ENCODE measurements around the gene METTL24.
A peak's percentile ranks its signal among the peaks of the same experiment; 100 is the strongest.

The METTL24 gene

GRCh38 chr6:110334423-110335180 is 23.5 kb downstream of the METTL24 start:
- DNase-seq (ENCODE audit: low spot score), result no peak

GRCh38 chr6:110332281-110332680 is 25.9 kb downstream of the METTL24 start:
- DNase-seq (ENCODE audit: low spot score), result no peak

GRCh38 chr6:110331816-110332215 is 26.3 kb downstream of the METTL24 start:
- no peak for DNase-seq (ENCODE audit: low spot score)

GRCh38 chr6:110331390-110331789 is 26.8 kb downstream of the METTL24 start:
- no peak for DNase-seq (ENCODE audit: low spot score)

GRCh38 chr6:110329714-110330436 is 28.3 kb downstream of the METTL24 start:
- no peak for DNase-seq (ENCODE audit: low spot score)

GRCh38 chr6:110329348-110329713 is 28.8 kb downstream of the METTL24 start:
- DNase-seq (ENCODE audit: low spot score), result no peak

- no peak for DNase-seq (ENCODE audit: low spot score)
These were observed 29.9 kb downstream of the METTL24 start for GRCh38 chr6:110328259-110328658.

- DNase-seq (ENCODE audit: low spot score), result no peak
These were observed 30.8 kb downstream of the METTL24 start for GRCh38 chr6:110327391-110327790.

GRCh38 chr6:110326609-110327008 is 31.5 kb downstream of the METTL24 start:
- no peak for DNase-seq (ENCODE audit: low spot score)

- no peak for DNase-seq (ENCODE audit: low spot score)
These were observed 32.1 kb downstream of the METTL24 start for GRCh38 chr6:110326057-110326456.

- no peak for DNase-seq (ENCODE audit: low spot score)
These were observed 33.0 kb downstream of the METTL24 start for GRCh38 chr6:110325197-110325596.

- DNase-seq (ENCODE audit: low spot score), result no peak
These were observed 33.6 kb downstream of the METTL24 start for GRCh38 chr6:110324548-110324947.

GRCh38 chr6:110323258-110323657 is 34.9 kb downstream of the METTL24 start:
- no peak for DNase-seq (ENCODE audit: low spot score)

GRCh38 chr6:110322874-110323242 is 35.3 kb downstream of the METTL24 start:
- no peak for DNase-seq (ENCODE audit: low spot score)

- no peak for DNase-seq (ENCODE audit: low spot score)
These were observed 35.8 kb downstream of the METTL24 start for GRCh38 chr6:110322151-110322873.

- DNase-seq (ENCODE audit: low spot score), result no peak
These were observed 37.8 kb downstream of the METTL24 start for GRCh38 chr6:110320307-110320706.

GRCh38 chr6:110319843-110320242 is 38.3 kb downstream of the METTL24 start:
- no peak for DNase-seq (ENCODE audit: low spot score)

GRCh38 chr6:110319381-110319780 is 38.8 kb downstream of the METTL24 start:
- no peak for DNase-seq (ENCODE audit: low spot score)

- DNase-seq (ENCODE audit: low spot score), result no peak
These were observed 39.2 kb downstream of the METTL24 start for GRCh38 chr6:110318971-110319370.

- no peak for DNase-seq (ENCODE audit: low spot score)
These were observed 40.5 kb downstream of the METTL24 start for GRCh38 chr6:110317646-110318045.

GRCh38 chr6:110317189-110317588 is 41.0 kb downstream of the METTL24 start:
- DNase-seq (ENCODE audit: low spot score), result no peak

GRCh38 chr6:110315869-110316398 is 42.2 kb downstream of the METTL24 start:
- peak; percentile 32 for DNase-seq (ENCODE audit: low spot score)

Data from COLO829 (cell line).